Stimulated activated CD4-positive, alpha-beta T cell treated with anti-CD3 and anti-CD28 coated beads, TNF-alpha, amount 100 ng/mL, for 1 hour (primary cell): ENCODE measurements around the gene NANOGP8.
"Not testable (repeated sequence)": the region's sequence is repeated elsewhere in the genome, so short reads cannot be mapped to it uniquely, and the experiment has no call there.

Experiments
- DNase-seq, 3 donors: peaks; one replicate each; pipeline ENCODE4 v3.0.0-alpha.2; 2020; ENCODE audit warnings: low read depth in 3 of 3, low spot score in 1 of 3

NANOGP8 gene

GRCh38 chr15:35095941-35096340 is 10.8 kb upstream of the NANOGP8 start:
- DNase-seq, result no peak

- no peak for DNase-seq
Measured at GRCh38 chr15:35092846-35093245, 7.8 kb upstream of the NANOGP8 start.

GRCh38 chr15:35092311-35092710 is 7.2 kb upstream of the NANOGP8 start:
- no peak for DNase-seq

- DNase-seq, result no peak
Measured at GRCh38 chr15:35090104-35090807, 5.2 kb upstream of the NANOGP8 start.

GRCh38 chr15:35089551-35089950 is 4.5 kb upstream of the NANOGP8 start:
- DNase-seq, result no peak

- DNase-seq, result no peak
Measured at GRCh38 chr15:35088329-35088728, 3.2 kb upstream of the NANOGP8 start.

- DNase-seq, result no peak
Measured at GRCh38 chr15:35087759-35088158, 2.7 kb upstream of the NANOGP8 start.

- not testable (repeated sequence) for DNase-seq
Measured at GRCh38 chr15:35082371-35083348, 2.4 kb downstream of the NANOGP8 start.

- DNase-seq, result not testable (repeated sequence)
Measured at GRCh38 chr15:35081626-35082365, 3.3 kb downstream of the NANOGP8 start.

GRCh38 chr15:35080226-35080625 is 4.9 kb downstream of the NANOGP8 start:
- DNase-seq, result no peak

GRCh38 chr15:35078221-35078915 is 6.7 kb downstream of the NANOGP8 start:
- DNase-seq, result no peak

GRCh38 chr15:35071106-35071505 is 14.0 kb downstream of the NANOGP8 start:
- no peak for DNase-seq

- DNase-seq, result no peak
Measured at GRCh38 chr15:35068846-35069475, 16.1 kb downstream of the NANOGP8 start.

GRCh38 chr15:35067496-35068347 is 17.4 kb downstream of the NANOGP8 start:
- no peak for DNase-seq

- DNase-seq, result no peak
Measured at GRCh38 chr15:35066094-35066493, 19.0 kb downstream of the NANOGP8 start.

- no peak for DNase-seq
Measured at GRCh38 chr15:35064576-35065190, 20.4 kb downstream of the NANOGP8 start.

GRCh38 chr15:35062738-35063099 is 22.4 kb downstream of the NANOGP8 start:
- no peak for DNase-seq

- DNase-seq, result no peak
Measured at GRCh38 chr15:35061825-35062737, 23.0 kb downstream of the NANOGP8 start.
